GM21447 (cell line): ENCODE measurements around the gene RICTOR.

Source experiments
- ATAC-seq: cut with Tn5 transposase; IDR thresholded peaks from one replicate; pipeline ENCODE4 v1.9.1; 2021; ENCODE audit not compliant: unreplicated experiment

Gene RICTOR

GRCh38 chr5:39093352-39093751 is 19.2 kb upstream of the RICTOR start:
- ATAC-seq: no peak

GRCh38 chr5:39092581-39093351 is 18.6 kb upstream of the RICTOR start:
- ATAC-seq: no peak

- ATAC-seq: no peak
Measured at GRCh38 chr5:39091940-39092580, 17.9 kb upstream of the RICTOR start.

- ATAC-seq: no peak
Measured at GRCh38 chr5:39083968-39084367, 9.8 kb upstream of the RICTOR start.

- no peak for ATAC-seq
Measured at GRCh38 chr5:39082995-39083394, 8.8 kb upstream of the RICTOR start.

GRCh38 chr5:39080597-39081204 is 6.5 kb upstream of the RICTOR start:
- ATAC-seq: no peak

GRCh38 chr5:39080168-39080567 is 6.0 kb upstream of the RICTOR start:
- no peak for ATAC-seq

GRCh38 chr5:39079147-39079546 is 4.9 kb upstream of the RICTOR start:
- ATAC-seq: no peak

- no peak for ATAC-seq
Measured at GRCh38 chr5:39076757-39077728, 2.8 kb upstream of the RICTOR start.

GRCh38 chr5:39076101-39076756 is 2.0 kb upstream of the RICTOR start:
- no peak for ATAC-seq

GRCh38 chr5:39073767-39074016 is 507 bp downstream of the RICTOR start:
- peak; percentile 19 for ATAC-seq

GRCh38 chr5:39072925-39073766 is 1.1 kb downstream of the RICTOR start:
- ATAC-seq: peak; percentile 52

GRCh38 chr5:39068099-39068498 is 6.1 kb downstream of the RICTOR start:
- no peak for ATAC-seq

GRCh38 chr5:39064450-39064849 is 9.7 kb downstream of the RICTOR start:
- ATAC-seq: no peak

GRCh38 chr5:39063037-39063436 is 11.2 kb downstream of the RICTOR start:
- ATAC-seq: no peak

GRCh38 chr5:39062530-39062929 is 11.7 kb downstream of the RICTOR start:
- ATAC-seq: no peak

GRCh38 chr5:39062104-39062503 is 12.1 kb downstream of the RICTOR start:
- ATAC-seq: no peak

GRCh38 chr5:39059064-39059463 is 15.1 kb downstream of the RICTOR start:
- no peak for ATAC-seq

GRCh38 chr5:39058178-39058921 is 15.8 kb downstream of the RICTOR start:
- peak; percentile 90 for ATAC-seq
